Measurements from ENCODE around the gene RAB11FIP5.

- TF ChIP-seq POLR2A (IDR thresholded peaks at IDR 0.05; ENCODE audit: low read depth, low read length): no peak
- no peak for TF ChIP-seq POU2F2 (IDR thresholded peaks at IDR 0.05; ENCODE audit: low read depth, low read length)
These were observed 21.1 kb downstream of the RAB11FIP5 start for GRCh38 chr2:73091696-73092095.

Data from GM12891 (cell line).